OCI-LY1 (cell line): Measurements from ENCODE around the gene RARG.

ENCODE experiments used
- EZH2 ChIP-seq: fragments of 200-600 bp; sonication (generic), shearing (Covaris generic); IDR thresholded peaks from 2 replicates; pipeline ENCODE4 v1.8.0; 2017; ENCODE audit warnings: borderline replicate concordance, mixed run types, mild to moderate bottlenecking, antibody characterized with exemption, low read length, moderate library complexity, mixed read lengths
- TF ChIP-seq, protein P1 (sequence below): fragments of 200-600 bp; sonication (generic), shearing (Covaris generic); IDR thresholded peaks from 2 replicates; pipeline ENCODE4 v1.5.1; 2017; ENCODE audit warnings: mild to moderate bottlenecking, antibody characterized with exemption, low read length, moderate library complexity, mixed read lengths

DNA sequence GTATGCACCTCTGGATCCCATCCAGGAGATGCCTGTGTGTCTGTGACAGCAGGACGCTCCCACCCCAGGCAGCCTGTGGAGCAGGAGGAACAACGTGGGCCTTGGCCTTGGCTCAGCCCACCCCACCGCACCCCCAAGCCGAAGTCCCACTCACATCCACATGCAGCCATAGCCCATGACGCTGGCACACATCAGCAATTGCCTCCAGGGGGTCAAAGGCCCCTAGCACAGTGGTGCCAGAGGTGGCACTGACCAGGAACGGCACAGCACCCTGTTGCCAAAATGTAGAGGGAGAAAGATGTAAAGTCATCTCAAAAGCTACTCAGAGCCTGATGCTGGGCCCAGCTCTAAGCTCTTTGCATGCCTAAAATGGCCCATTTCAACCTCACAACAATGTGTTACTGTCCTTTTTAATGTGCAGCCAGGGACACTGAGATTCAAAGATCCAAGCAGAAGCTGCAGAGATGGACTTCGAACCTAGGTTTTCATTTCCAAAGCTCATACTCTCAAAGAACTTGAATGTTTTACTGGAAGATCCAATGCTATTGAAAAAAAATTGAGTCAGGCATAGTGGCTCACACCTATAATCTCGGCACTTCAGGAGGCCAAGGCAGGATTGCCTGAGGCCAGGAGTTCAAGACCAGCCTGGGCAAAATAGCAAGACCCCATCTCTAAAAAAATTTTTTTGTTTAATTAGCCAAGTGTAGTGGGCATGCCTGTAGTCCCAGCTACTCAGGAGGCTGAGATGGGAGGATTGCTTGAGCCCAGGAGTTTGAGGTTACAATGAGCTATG, 70.7 kb downstream of the RARG start:
- TF ChIP-seq, protein P1, sequence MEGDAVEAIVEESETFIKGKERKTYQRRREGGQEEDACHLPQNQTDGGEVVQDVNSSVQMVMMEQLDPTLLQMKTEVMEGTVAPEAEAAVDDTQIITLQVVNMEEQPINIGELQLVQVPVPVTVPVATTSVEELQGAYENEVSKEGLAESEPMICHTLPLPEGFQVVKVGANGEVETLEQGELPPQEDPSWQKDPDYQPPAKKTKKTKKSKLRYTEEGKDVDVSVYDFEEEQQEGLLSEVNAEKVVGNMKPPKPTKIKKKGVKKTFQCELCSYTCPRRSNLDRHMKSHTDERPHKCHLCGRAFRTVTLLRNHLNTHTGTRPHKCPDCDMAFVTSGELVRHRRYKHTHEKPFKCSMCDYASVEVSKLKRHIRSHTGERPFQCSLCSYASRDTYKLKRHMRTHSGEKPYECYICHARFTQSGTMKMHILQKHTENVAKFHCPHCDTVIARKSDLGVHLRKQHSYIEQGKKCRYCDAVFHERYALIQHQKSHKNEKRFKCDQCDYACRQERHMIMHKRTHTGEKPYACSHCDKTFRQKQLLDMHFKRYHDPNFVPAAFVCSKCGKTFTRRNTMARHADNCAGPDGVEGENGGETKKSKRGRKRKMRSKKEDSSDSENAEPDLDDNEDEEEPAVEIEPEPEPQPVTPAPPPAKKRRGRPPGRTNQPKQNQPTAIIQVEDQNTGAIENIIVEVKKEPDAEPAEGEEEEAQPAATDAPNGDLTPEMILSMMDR = no peak
- no peak for TF ChIP-seq EZH2
